NB4 (cell line): Measurements from ENCODE around the gene PTPRD.

Source experiments
- MAX ChIP-seq: IDR thresholded peaks from 2 replicates; pipeline ENCODE4 v1.6.1; 2011; ENCODE audit warnings: low read depth, low read length
- POLR2A ChIP-seq: IDR thresholded peaks from 2 replicates; pipeline ENCODE4 v1.6.1; 2011; ENCODE audit warnings: mild to moderate bottlenecking; ENCODE audit not compliant: insufficient read length; ENCODE audit errors: extremely low read depth
- TF ChIP-seq, protein P1 (sequence below): IDR thresholded peaks from one replicate; pipeline ENCODE4 v1.5.1; 2012; ENCODE audit warnings: low read depth, low read length

DNA sequence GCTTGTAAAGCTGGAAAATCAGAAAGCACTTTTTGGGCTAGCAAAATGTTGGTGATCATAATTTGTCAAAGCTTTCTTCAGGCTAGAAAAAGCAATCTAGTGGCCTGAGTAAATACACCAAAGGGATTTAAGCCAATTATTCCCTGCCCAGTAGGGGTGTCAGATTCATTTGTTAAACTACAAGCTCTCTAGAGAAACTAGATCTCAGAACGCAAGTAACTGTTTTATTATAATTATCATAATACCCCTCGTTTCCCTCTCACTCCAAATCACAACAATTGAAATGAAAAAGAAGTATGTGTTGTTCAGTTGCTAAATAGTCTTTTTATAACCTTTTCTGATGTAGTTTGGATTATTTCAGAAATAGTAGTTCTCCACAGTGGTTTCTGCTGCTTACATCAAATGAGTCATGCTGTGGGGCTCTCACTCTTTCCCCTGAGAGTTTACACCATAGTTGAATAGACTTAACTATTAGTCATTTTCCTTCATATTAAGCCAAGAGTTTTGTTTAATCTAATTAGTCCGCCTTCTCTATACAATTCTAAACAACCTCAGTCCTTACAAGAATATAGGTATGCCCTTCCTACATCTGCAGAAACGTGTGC is 1894.6 kb downstream of the PTPRD start:
- TF ChIP-seq POLR2A (no peak), MAX (no peak)
- TF ChIP-seq, protein P1, sequence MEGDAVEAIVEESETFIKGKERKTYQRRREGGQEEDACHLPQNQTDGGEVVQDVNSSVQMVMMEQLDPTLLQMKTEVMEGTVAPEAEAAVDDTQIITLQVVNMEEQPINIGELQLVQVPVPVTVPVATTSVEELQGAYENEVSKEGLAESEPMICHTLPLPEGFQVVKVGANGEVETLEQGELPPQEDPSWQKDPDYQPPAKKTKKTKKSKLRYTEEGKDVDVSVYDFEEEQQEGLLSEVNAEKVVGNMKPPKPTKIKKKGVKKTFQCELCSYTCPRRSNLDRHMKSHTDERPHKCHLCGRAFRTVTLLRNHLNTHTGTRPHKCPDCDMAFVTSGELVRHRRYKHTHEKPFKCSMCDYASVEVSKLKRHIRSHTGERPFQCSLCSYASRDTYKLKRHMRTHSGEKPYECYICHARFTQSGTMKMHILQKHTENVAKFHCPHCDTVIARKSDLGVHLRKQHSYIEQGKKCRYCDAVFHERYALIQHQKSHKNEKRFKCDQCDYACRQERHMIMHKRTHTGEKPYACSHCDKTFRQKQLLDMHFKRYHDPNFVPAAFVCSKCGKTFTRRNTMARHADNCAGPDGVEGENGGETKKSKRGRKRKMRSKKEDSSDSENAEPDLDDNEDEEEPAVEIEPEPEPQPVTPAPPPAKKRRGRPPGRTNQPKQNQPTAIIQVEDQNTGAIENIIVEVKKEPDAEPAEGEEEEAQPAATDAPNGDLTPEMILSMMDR, result no peak
